NCI-H1694 (cell line): ENCODE data around the gene TMLHE.
"Not testable (repeated sequence)": the region's sequence is repeated elsewhere in the genome, so short reads cannot be mapped to it uniquely, and the experiment has no call there.

Experiments
- DNase-seq: peaks from one replicate; lab custom pipeline; 2025; lab: John Stamatoyannopoulos, UW

The TMLHE gene

GRCh38 chrX:155495134-155495533 lies 117.6 kb downstream of the TMLHE start:
- DNase-seq: not testable (repeated sequence)

- not testable (repeated sequence) for DNase-seq
Measured at GRCh38 chrX:155491421-155491820, 121.3 kb downstream of the TMLHE start.

DNA sequence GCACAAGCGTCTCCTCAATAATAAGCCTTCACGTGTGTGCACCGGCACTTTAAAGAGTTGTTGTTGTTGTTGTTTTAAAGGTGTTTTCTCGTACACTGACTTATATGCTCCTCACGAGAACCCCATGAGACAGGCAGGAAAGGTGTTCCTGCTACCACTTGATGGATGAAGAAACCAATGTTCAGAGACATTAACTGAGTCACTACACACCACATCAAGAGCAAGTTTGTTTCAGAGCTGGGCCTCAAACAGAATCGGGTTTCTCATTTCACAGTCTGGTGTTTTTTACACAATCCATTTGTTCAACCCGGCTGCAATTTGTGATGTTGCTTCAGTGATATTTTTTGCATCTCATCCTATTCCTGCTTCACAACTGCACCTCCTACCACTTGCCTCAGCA lies 135.6 kb downstream of the TMLHE start:
- not testable (repeated sequence) for DNase-seq

GRCh38 chrX:155466269-155466938 lies 146.3 kb downstream of the TMLHE start:
- not testable (repeated sequence) for DNase-seq

- DNase-seq: not testable (repeated sequence)
Measured at GRCh38 chrX:155460501-155460900, 152.3 kb downstream of the TMLHE start.

DNA sequence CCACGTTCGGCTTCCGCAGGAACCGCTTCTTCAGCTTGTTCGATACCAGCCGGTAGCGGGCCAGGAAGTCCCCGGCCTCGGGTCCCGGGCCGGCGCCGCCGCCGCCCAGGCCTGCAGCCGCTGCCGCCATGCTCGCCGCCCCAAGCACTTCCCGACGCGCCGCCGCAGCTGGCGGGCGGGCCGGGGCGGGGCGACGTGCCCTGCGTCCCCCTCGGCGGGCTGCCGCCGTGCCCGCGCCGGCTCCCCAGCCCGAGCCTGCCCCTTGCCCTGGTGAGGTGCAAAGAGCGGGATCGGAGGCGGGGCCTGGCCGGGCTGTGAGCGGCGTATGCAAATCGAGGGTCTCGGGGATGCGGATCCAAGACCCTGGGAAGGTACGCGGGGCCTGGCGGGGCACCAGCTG lies 154.3 kb downstream of the TMLHE start, which contains the start of gene F8A3:
F8A3 (minus strand) TSS at position 150 of the 400 bp plus-strand sequence; CDS start at position 130, 20 bp downstream.
- DNase-seq: not testable (repeated sequence)

GRCh38 chrX:155457761-155458447 lies 154.8 kb downstream of the TMLHE start:
- DNase-seq: not testable (repeated sequence)

- no peak for DNase-seq
Measured at GRCh38 chrX:155441097-155441496, 171.7 kb downstream of the TMLHE start.
